ENCODE results near the gene DNAJC8.

GRCh38 chr1:28155628-28156027 lies 77.2 kb downstream of the DNAJC8 start:
- TF ChIP-seq CTCF (conservative IDR thresholded peaks at IDR 0.05; ENCODE audit: low read depth, low read length) (no peak), EZH2 (IDR thresholded peaks at IDR 0.05; ENCODE audit: borderline replicate concordance, low read depth, low read length, poor library complexity, severe bottlenecking) (no peak)
